Posterior cingulate gyrus (tissue), 11 donors: ENCODE measurements around the gene PARD3.
A peak's percentile ranks its signal among the peaks of the same experiment; 100 is the strongest.

Source experiments
- DNase-seq, 10 donors: peaks; one replicate each; pipeline versions ENCODE4 v3.0.0 to v3.0.0-alpha.2; 2020 to 2021; ENCODE audit warnings: mixed read lengths in 3 of 10
- intact Hi-C: fragments of 100-400 bp; cut with DNase I; formaldehyde crosslinking; loops from one replicate; pipeline ENCODE4 v1.15.1; 2023

PARD3 gene

GRCh38 chr10:34825414-34825813, 10.3 kb upstream of the PARD3 start:
- DNase-seq = no peak
- intact Hi-C loops = no loop called here

GRCh38 chr10:34824870-34825269, 9.8 kb upstream of the PARD3 start:
- no peak for DNase-seq
- intact Hi-C loops = no loop called here

DNA sequence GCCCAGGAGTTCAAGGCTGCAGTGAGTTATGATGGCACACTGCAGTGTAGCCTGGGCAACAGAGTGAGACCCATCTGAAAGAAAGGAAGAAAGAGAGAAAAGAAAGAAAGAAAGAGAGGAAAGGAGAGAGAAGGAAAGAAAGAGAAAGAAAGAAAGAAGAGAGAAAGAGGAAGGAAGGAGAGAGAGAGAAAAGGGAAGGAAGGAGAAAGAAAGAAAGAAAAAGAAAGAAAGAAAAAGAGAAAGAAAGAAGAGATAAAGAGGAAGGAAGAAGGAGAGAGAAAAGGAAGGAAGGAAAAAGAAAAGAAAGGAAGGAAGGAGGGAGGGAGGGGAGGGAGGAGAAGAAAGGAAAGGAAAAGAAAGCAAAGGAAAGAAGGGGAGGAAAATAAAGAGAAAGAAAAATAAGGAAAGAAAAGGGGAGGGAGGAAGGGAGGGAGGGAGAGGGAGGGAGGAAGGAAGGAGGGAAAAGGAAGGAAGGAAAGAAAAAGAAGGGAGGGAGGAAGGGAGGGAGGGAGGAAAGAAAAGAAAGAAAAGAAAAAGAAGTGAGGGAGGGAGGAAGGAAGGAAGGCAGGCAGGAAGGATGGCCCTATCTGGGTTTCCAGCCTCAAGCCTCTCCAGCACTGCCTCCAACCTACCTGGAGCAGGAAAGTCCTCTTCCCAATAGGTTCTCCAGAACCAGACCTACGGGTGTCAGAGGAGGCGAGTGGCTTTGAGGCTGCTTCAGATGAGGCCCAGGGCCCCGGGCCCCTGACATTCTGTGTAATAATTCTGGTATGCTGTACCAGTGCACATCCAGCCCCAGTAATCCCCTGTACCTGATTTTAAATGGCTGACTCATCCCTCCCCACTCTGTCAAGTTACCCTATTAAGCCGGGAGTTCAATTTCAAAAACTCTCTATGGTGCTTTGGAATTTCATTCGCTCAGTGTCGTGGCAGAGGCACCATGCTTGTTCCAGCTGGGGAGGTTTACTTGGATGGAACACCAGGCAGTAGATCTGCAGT, 6.8 kb upstream of the PARD3 start:
- intact Hi-C loops = no loop called here

GRCh38 chr10:34817586-34817985, 2.5 kb upstream of the PARD3 start:
- DNase-seq = no peak
- intact Hi-C loops = no loop called here

More for the DNA sequence above, 6.8 kb upstream of the PARD3 start:
- DNase-seq = no peak

GRCh38 chr10:34817054-34817453, 2.0 kb upstream of the PARD3 start:
- intact Hi-C loops = no loop called here
- no peak for DNase-seq

GRCh38 chr10:34816501-34817002, 1.5 kb upstream of the PARD3 start:
- intact Hi-C loops = no loop called here
- no peak for DNase-seq

DNA sequence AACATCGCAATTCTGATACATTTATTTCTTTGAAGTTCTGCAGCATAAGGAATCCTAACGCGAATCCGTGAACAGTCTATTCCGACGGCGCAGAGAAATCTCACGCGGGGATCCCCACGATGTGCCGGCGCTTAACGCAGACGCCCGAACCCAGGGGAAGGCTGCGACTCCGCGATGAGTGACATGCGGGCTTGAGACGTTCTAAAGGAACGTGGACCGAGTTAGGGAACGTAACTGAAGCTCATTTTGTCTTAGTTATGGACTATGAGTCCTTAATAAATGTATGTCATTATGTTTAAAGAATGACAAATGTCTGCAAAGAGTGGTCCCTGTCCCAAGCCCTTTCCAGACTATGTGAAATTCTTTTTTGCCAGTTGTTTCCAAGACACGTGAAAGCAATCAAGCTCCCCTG, 995 bp upstream of the PARD3 start:
- intact Hi-C loops = no loop called here
- DNase-seq = no peak

- DNase-seq = no peak
- intact Hi-C loops = no loop called here
These were observed 247 bp downstream of the PARD3 start for GRCh38 chr10:34814913-34815184.

GRCh38 chr10:34814223-34814912, 728 bp downstream of the PARD3 start:
- intact Hi-C loops = no loop called here
- DNase-seq = peak in 1 of 10 donors; percentile 27

DNA sequence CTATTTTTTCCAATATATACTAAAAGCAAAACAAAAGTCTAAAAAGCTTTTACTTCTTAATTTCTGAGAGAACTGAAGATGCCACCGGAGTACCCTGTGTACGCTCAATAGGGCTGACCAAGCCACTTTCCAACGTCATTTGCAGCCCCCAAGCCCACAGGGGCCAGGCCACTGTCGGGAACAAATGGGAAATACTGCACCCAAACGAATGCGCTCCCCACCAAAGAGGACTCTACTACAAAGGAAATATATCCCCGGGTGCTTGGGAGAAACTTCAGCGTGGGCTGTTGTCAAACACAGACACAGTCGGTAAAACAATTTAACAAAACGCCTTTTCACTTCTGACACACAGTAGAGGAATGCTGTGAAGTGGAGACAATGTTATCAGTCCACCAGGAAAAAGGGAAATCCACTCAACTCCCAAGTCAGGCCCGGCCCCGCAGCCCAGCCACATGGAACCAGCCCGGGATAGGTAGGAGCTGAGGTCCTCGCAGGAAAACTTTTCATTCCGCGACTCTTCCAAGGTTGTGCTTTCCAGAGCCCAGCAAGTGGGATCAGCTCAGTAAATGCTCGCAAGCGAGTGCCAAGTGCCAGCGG, 1.4 kb downstream of the PARD3 start:
- DNase-seq = peak in 1 of 10 donors; percentile 5
- intact Hi-C loops = no loop called here

GRCh38 chr10:34812771-34813170, 2.3 kb downstream of the PARD3 start:
- DNase-seq = no peak
- intact Hi-C loops = no loop called here

GRCh38 chr10:34811968-34812514, 3.1 kb downstream of the PARD3 start:
- intact Hi-C loops = no loop called here
- DNase-seq = no peak

GRCh38 chr10:34811126-34811967, 3.7 kb downstream of the PARD3 start:
- intact Hi-C loops = no loop called here
- DNase-seq = no peak

- intact Hi-C loops = no loop called here
- no peak for DNase-seq
These were observed 5.3 kb downstream of the PARD3 start for GRCh38 chr10:34809796-34810195.

GRCh38 chr10:34808801-34809745, 6.0 kb downstream of the PARD3 start:
- intact Hi-C loops = no loop called here
- peak in 8 of 10 donors; percentile 16 to 90 (median 38) for DNase-seq

- no peak for DNase-seq
- intact Hi-C loops = no loop called here
These were observed 6.8 kb downstream of the PARD3 start for GRCh38 chr10:34808336-34808735.

DNA sequence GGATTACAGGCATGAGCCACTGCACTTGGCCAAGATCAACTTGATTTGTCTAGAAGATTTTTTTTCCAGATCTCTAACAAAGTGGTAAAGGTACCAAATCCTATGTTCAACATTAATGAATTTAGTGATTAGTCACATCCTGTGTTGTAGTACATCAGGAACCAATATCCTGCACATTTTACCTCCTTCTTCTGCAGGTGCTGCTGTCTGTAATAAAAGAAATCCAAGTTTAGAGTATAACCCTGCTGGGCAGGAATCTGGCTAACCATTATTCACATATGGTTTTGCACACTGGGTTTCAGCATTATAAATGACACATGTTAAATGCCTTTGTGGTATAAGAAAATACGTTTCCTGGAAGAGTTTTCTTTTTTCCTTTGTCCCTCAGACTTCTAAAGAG, 10.8 kb downstream of the PARD3 start:
- DNase-seq = no peak
- intact Hi-C loops = no loop called here

- DNase-seq = no peak
- intact Hi-C loops = no loop called here
These were observed 12.4 kb downstream of the PARD3 start for GRCh38 chr10:34802692-34803091.
